GM21515 (cell line): Measurements from ENCODE around the gene PAIP2B.
A peak's percentile ranks its signal among the peaks of the same experiment; 100 is the strongest.
"Not testable (repeated sequence)": the region's sequence is repeated elsewhere in the genome, so short reads cannot be mapped to it uniquely, and the experiment has no call there.

ENCODE experiments used
- ATAC-seq: cut with Tn5 transposase; IDR thresholded peaks from one replicate; pipeline ENCODE4 v1.9.1; 2021; ENCODE audit not compliant: unreplicated experiment

PAIP2B gene, protein sequence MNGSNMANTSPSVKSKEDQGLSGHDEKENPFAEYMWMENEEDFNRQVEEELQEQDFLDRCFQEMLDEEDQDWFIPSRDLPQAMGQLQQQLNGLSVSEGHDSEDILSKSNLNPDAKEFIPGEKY

DNA sequence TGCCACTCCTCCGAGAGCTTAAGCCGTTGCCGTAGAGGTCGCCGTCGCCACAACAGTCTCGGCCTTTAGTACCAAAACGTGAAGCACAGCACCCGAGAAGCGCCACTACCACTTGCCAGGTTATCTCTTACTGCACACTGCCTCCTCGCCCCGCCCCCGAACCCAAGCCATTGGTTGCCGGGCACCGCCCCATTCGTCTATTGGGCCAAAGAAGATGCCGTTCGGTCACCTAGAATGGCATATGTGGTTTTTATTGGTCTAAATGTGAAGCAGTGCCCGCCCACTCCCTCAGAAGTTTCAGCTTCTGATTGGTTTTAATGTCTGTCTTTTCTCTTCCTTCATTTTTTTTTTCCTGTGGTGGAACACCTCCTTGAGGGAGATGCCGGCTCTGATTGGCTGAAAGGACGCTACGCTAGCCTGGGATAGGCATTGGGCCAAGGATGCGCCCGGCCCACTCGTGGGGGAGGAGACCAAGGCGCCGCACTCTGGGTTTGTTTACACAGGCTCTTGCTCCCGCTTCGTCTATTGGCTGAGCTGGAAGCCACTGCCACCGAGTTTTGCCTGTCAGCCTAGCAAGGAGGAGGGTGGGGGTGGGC is at the start of gene PAIP2B:
TSS of gene PAIP2B (minus strand) at position 139 of the 596 bp plus-strand sequence. CDS start 24,514 bp downstream, outside the sequence.
- ATAC-seq, result peak; percentile 97

DNA sequence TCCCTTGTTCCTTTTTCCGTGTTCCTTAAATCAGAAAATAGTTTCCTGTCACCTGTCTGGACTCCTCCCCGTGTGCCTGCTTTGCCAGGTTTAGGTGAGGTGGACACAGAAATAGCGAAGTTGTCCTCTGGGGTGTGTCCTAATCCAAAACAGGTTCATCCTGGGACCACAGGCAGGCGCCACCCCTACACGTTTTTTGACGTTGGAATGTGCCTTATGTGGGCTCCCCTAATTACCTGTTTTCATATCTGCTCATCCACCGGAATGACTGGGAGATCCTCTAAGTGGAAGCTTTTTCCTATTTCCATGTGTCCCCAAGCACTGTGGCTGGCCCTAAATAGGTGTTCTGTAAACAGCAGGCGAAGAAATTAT is 49.0 kb upstream of the PAIP2B start:
- no peak for ATAC-seq

DNA sequence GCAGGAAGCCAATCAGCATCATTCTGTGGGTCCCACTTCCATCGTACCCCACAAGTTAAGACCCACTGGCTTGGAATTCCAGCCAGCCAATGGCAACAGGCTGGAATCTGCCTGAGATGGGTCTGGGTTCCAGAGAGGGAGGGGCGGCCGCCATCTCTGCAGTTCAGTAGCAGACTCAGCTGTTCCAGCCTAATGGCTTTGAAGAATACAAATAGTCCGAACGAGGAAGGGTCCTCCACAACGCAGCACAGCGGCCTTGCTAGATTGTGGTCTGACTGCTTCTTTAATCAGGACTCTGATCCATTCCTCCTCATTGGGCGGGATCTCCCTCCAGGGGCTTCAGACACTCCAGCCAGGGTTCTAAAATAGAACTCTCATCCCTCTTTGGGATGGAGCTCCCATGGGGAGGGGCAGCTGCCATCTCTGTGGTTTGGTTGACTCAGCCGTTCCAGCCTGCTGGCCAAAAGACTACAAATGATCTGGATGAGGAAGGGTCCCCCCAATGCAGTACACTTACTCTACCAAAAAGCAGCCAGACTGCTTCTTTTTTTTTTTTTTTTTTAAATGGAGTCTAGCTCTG is 42.7 kb upstream of the PAIP2B start:
- no peak for ATAC-seq

DNA sequence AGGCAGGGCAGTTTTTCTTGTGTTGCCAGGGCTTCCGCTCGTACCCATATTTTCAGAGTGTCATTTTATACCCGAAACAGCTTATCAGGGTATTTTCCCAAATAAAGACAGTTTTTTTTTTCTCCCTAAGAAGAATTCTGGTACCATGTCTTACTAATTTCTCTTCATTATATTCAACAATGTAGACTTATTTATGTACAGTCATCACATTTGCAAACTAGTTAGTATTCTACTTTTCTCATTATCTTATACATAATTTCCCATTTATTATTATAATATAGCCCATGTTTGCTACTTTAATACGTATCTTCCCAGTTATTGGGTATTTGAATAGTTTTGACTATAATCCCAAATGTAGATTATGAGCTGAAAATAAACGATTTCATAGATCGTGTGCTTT is 36.5 kb upstream of the PAIP2B start:
- no peak for ATAC-seq

DNA sequence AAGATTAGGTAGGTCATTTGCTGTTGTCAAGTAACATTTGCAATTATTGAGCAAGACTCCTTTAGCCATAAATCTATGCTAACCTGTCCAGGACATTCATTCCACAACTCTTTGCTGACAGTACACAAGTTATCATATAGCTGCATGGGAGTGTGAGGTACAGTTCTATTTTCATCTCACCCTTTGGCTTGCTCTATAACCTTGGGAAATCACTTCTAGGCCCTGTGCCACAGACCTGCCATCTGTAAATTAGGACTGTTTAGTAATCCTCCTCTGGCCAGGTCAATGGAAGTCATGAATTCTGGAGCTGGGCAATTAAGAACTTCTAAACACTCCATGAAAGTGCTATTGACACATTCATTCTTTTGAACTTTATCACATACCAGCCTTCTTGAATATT is 34.6 kb upstream of the PAIP2B start:
- no peak for ATAC-seq

DNA sequence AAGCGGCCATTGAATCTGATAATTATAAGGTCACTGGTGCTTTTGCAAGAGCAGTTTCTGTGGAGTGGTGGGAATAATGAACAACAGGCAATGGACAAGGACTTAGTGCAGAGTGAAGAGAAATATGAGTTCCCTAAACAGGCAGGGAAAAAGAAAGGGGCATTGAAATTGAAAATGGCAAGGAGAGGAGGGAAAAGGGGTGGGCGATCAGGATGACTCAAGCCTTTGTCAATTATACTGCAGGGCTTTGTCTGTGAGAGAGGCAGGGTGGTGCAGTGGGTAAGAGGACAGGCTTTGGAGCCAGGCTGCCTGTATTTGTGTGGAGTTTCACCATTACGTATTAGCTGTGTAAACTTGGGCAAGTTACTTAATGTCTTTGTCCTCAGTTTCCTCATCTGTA is 29.5 kb upstream of the PAIP2B start:
- no peak for ATAC-seq

DNA sequence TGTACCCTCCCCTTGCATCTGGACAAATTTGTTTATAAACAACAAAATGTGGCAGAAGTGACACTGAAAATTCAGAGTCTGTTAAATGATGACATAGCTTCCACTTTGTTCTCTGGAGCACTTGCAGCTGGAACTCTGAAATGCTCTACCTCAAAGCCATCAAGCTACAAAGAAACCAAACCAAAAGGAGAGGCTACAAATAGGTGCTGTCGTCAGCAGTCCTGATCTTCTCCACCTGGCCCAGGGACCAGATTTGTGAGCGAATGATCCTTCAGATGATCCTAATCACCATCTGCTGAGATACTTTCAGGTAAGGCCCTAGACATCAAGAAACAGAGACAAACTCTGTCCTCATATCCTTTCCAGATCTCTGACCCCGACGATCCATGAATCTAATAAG is 27.9 kb upstream of the PAIP2B start:
- ATAC-seq, result no peak

DNA sequence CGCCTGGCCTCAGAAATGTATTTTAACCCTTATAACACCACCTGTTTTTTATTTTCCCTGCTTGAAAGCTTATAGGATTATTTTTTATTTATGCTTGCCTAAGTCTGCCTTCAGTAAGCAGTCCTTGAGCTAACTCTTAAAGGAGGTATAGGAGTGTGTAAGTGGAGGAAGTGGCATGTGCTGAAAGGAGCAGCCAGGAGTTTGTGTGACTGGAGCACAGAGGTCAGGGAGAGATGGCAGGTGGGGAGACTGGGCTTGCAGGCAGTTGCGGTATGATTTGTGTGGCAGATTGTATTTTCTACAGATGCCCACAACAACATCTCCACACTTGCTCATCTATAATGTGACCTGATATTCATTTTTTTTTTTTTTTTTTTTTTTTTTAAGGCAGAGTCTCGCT is 27.2 kb upstream of the PAIP2B start:
- ATAC-seq, result no peak

DNA sequence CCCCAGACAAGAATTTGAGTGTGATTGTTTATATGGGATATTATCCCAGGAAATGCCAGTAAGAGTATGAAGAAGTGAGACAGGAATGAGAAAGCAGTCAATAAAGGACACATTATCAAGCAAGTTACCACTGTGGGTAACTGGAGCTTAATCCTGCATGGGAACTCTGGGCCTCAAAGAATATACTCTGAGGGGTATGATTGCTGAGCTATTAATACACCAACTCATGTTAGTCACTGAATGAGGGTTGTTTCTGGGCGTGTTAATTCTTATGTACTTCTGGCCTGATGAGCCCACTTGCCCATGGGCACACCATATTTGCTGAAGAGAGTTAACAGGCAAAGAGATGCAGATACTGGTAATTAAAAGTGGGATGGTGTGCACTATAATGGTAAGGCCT is 26.6 kb upstream of the PAIP2B start:
- no peak for ATAC-seq

DNA sequence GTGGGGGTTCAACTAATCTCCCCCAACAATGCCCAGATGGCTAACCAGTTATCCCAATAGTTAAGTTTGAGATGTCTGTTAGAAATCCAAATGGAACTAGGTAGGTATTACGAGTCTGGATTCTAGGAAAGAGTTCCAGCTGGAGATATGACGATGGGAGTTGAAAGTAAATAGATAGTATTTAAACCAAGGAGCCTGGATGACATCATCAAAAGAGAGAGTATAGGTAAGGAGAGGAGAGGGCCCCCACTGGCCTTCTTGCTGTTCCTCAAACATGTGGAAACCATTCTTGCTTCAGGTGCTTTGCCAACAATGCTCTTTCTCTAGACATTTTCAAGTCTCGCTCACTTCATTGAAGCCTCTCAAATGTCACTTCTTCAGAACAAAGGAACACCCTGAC is 26.0 kb upstream of the PAIP2B start:
- ATAC-seq, result no peak

DNA sequence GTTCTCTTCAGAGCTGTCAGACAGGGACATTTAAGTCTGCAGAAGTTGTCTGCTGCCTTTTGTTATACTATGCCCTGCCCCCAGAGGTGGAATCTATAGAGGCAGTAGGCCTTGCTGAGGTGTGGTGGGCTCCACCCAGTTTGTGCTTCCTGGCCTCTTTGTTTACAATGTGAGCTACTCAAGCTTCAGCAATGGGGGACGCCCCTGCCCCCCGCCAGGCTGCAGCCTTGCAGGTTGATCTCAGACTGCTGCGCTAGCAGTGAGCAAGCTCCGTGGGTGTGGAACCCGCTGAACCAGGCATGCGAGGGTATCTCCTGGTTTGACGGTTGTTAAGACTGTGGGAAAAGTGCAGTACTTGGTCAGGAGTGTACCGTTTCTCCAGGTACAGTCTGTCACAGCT is 24.0 kb upstream of the PAIP2B start:
- ATAC-seq, result no peak

DNA sequence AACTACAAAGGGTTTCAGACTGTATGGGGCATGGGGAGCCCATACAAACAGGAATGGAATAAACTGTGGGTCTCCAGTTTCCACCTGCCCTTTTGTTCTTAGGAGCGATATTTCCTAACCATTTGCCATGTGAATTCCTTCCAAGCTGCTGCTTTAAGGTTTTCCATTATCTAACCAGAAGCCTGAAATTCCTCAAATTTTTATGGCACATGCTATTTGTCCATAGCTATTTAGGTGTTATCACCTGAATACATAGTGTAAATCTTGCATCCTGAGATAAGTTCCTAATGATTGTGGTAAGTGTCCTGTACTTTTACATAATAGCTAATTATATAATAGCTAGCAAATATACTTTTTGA is 17.4 kb upstream of the PAIP2B start:
- no peak for ATAC-seq

DNA sequence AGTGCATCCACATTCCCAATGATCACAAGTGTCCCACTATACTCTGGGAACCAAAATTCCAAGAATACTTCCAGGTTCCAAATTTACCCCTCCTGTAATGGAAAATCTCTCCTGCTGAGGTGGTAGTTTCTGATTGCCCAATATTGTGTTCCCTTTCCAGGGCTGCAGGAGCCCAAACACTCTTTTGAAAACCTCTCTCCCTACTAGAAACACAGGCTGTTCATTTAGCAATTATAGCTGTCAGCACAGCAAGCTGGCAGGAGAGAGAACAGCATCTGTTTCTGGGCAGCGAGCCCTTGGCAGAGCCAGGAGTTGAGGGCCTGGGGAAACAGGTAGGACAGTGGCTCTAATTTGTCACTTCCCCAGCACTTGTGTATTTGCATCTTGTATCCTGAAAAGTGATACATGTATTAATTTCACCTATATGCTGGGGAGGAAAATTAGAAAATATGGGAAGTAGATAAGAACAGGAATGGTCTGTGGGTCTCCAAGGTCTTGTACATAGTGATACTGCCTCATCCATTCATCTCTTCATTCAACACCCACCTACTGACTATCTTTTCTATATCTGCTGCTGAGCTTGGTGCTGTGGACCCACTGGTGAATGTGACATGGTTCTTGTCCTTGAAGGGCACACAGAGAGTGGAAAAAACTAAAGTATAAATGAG is 16.9 kb upstream of the PAIP2B start:
- no peak for ATAC-seq

DNA sequence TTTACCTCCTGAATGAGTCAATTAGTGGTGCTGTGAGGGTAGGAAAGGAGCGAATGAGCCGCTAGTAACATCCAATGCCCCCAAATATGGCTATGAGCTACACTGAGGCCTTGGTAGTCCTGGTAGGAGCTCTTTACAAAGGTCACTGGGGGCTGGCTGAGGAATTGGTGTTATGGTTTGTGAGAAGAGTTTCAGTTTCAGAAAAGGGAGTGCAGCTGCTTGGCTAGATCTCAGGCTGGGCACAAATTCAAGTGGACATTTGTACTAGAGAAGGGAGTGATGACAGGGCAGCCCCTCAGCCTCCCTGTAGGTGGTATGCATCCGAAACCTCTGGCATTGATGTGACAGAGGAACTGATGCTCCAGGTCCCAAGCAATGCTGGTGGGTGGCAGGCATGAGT is 13.9 kb upstream of the PAIP2B start:
- no peak for ATAC-seq

DNA sequence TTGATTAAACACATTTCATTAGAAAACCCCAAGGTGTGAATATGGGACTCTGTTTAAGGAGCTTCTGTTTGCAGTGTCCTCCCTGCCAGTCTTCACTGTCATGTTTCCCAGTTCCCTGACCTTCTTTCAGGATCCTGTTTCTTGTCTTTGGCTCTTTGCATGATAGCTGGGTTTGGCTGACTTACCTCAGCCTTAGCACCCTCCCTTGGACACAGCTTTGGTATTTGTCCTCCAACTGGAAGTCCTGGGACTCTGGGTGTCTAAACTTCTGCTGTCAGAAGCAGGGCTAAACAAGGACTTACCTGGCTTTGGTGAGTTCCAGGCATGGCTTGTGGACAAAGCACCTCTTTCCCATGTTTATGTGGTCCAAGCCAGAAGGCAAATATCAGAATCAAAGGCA is 11.2 kb upstream of the PAIP2B start:
- ATAC-seq, result no peak

DNA sequence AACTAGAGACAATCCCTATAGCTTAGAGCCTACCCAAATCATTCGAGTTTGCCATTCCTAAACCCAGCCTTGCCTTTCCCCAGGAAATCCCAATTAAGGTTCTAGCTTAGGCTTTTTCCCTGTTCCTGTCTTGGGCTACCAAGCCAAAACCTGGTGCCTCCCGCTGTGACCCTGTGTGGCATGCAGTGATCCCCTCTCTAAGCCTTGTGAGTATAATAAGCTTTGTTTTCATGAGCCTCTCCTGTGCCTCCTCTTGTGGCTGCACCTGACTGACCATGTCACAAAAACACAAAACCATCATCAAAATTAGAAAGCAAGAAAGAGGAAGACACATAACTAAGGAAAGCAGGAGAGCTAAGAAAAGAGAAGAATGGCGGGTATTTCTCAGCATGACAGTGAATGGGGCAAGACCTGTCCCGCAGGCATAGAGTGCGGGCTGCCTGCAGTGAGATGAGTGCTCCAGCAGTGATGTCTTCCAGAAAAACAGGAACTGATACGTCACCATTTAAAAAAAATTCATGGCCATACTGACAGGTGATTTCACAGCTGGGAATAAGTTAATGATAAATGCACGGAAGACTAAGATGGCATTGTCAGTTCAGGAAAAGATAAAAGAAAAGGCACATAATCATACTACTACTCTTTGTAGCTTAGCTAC is 9.2 kb upstream of the PAIP2B start:
- no peak for ATAC-seq

DNA sequence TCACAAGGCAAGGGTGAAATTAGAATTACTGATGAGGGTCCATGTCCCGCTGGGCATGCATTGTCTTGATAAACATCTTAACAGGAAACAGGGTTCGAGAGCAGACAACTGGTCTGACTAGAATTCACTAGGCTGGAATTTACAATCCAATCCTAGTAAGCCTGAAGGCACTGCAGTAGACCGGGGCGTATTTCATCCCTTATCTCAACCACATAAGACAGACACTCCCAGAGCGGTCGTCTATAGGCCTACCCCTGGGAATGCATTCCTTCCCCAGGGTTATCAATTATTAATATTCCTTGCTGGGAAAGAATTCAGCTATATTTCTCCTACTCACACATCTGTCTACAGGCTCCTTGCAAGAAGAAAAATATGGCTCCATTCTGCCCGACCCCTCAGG is 6.2 kb upstream of the PAIP2B start:
- ATAC-seq, result not testable (repeated sequence)

DNA sequence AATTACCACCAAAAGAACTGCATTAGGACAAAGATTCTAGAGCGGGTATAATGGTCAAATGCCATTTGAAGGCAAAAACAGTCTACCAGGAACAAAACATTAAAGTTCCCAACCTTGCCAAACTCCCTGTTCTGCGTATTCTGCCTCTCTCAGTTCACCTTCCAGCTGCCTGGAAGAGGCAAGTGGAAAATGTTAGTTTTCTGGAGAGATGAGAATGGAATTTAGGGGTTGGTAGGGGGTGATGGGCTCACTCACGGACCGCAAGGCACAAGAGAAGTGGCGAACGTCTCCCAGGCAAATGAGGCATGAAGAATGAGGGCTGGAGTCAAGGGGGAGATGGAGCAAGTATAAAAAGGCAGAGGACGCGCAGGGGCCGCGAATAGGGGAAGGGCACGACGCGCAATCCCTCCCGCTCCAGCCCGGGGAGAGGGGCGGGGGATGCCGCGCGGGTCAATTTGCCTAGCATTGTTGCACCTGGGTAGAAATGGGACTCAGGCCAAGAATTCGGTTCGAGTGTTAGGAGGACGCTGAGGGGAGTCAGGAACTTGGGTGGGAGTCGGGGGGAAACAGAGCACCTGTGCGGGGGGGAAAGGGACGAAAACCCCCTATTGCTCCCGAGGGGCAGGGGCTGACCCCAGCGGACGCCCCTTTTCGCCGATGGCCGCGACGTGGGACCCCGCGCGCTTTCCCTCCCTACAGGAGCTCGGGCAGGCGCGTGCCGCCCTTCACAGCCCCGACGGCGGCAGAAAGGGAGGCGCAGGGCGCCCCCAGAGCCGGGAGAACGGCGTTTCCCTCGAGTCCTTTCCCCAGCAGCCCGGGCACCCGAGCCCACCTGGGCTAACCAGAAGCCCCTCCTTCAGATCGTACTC is 573 bp downstream of the PAIP2B start:
- ATAC-seq, result peak; percentile 15

DNA sequence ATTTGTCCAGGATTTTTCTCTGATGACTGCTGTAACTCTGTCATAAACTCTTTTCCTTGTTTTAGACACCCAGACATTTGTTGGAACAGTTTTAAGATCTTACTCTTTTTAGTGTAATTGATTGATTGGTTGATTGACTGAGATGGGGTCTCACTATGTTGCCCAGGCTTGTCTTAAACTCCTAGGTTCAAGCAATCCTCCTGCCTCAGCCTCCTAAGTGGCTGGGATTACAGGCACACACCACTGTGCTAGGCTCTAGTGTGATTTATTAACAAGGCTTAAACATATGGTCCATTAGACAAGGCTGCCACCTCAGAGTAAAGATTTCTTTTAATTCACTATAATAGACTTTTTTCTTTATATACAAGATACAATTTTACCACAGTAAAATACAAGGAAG is 2.0 kb downstream of the PAIP2B start:
- ATAC-seq, result no peak

DNA sequence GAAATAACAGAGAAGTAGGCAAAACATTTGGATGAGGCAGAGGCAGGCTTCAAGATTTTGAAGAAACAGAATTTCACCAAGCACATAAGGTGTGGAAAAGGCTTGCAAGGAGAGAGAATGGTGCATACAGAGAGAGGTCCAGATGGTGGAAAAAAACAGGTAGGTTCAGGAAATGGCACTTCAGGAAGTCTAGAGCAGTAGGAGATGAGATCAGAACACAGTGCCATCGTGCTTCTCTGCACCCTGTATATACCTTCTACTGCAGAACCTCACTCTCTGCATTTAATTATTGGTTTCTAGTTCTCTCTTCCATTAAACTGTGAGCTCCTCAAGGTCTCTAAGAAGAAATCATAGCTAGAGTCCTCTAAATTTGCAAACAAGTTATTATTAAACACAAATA is 2.4 kb downstream of the PAIP2B start:
- ATAC-seq, result no peak

DNA sequence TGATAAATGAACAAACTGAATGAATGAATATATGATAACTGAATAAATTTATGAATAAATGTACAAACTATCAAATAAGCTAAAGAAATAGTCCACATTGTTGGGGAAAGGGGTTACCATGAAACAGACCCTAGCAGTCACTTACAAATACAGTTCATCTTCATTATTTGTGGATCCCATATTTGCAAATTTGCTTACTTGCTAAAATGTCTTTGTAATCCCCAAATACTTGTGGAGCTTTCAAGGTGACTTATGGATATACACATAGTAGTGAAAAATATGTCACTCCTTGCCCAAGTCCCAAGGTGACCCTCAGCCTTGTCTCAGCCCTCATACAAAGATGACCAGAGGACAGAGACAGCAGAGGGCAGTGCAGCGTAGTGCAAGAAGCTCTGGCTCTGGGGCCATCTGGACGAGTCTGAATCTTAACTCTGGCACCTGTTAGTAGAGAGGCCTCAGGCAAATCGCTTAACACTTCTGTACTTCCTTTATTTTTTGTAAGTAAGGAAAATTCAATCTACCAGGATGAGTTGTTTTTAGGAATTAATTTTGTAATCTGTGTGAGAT is 3.1 kb downstream of the PAIP2B start:
- ATAC-seq, result no peak
